WERI-Rb-1 (cell line): ENCODE results near the gene CENPH.

Experiments
- DNase-seq: peaks from one replicate; pipeline ENCODE4 v3.0.0-alpha.2; 2020
- H3K27ac ChIP-seq: fragments of 250-450 bp; sonication (Bioruptor Pico); 2 replicates; pipeline ENCODE4 v1.5.1; 2020; ENCODE audit warnings: mild to moderate bottlenecking, moderate library complexity
- H3K27me3 ChIP-seq: fragments of 250-450 bp; sonication (Bioruptor Pico); 2 replicates; pipeline ENCODE4 v1.5.1; 2021; ENCODE audit warnings: mild to moderate bottlenecking, low read depth, moderate library complexity; ENCODE audit not compliant: insufficient read depth, severe bottlenecking
- H3K36me3 ChIP-seq: fragments of 250-450 bp; sonication (Bioruptor Pico); 2 replicates; pipeline ENCODE4 v1.5.1; 2020; ENCODE audit warnings: mild to moderate bottlenecking, moderate library complexity
- H3K4me3 ChIP-seq: 2 replicates; pipeline ENCODE4 v1.5.1; 2011; ENCODE audit warnings: low read depth, mild to moderate bottlenecking, control low read depth, low read length
- H3K9me3 ChIP-seq: fragments of 250-450 bp; sonication (Bioruptor Pico); 2 replicates; pipeline ENCODE4 v1.5.1; 2021; ENCODE audit warnings: mild to moderate bottlenecking, moderate library complexity; ENCODE audit not compliant: severe bottlenecking
- CTCF ChIP-seq: IDR thresholded peaks from 2 replicates; pipeline ENCODE4 v1.5.1; 2011; ENCODE audit warnings: low read depth, mild to moderate bottlenecking, control low read depth, inconsistent platforms, low read length

The CENPH gene

DNA sequence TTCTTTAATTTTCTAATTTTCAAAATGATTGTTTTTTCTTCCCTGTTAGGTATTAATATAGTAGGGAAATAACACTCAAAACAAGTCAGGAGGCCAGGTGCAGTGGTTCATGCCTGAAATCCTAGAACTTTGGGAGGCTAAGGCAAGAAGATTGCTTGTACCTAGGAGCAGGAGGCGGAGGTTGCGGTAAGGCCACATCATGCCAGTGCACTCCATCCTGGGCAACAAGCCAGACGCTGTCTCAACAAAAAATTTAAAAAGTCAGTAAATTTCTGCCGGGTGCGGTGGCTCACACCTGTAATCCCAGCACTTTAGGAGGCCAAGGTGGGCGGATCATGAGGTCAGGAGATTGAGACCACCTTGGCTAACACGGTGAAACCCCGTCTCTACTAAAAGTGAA is 35.1 kb downstream of the CENPH start:
- peaks cover 10% of the 10 kb centered on the region for H3K36me3 ChIP-seq
- no peaks in the 10 kb centered on the region for H3K27me3 ChIP-seq
- TF ChIP-seq CTCF: no peak
- no peak for DNase-seq
- no peak overlapping the region for H3K4me3 ChIP-seq
- no peak overlapping the region for H3K27ac ChIP-seq
- no peaks in the 10 kb centered on the region for H3K9me3 ChIP-seq

- no peak overlapping the region for H3K4me3 ChIP-seq
- TF ChIP-seq CTCF: no peak
- H3K9me3 ChIP-seq: no peaks in the 10 kb centered on the region
- H3K27me3 ChIP-seq: no peaks in the 10 kb centered on the region
- H3K36me3 ChIP-seq: peaks cover 15% of the 10 kb centered on the region
- H3K27ac ChIP-seq: no peak overlapping the region
- no peak for DNase-seq
These were observed 36.5 kb downstream of the CENPH start for GRCh38 chr5:69225860-69226259.

DNA sequence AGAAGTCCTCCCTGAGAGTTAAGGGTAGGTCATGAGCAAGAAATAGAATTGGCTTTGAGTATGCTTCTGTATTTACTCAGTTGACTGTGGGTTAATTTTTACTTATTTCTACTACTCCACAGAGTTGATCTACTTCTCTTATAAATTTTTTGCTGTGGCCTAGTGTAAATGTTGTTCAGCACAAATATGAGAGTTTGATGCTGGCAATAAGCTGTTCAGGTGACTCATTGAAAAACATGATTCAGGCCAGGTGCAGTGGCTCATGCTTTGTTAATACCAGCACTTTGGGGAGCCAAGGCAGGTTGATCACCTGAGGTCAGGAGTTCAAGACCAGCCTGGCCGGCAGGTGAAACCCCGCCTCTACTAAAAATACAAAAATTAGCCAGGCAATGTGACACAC is 40.8 kb downstream of the CENPH start:
- TF ChIP-seq CTCF: no peak
- H3K4me3 ChIP-seq: no peak overlapping the region
- no peaks in the 10 kb centered on the region for H3K27me3 ChIP-seq
- peaks cover 11% of the 10 kb centered on the region for H3K36me3 ChIP-seq
- DNase-seq: no peak
- H3K9me3 ChIP-seq: no peaks in the 10 kb centered on the region
- H3K27ac ChIP-seq: no peak overlapping the region

DNA sequence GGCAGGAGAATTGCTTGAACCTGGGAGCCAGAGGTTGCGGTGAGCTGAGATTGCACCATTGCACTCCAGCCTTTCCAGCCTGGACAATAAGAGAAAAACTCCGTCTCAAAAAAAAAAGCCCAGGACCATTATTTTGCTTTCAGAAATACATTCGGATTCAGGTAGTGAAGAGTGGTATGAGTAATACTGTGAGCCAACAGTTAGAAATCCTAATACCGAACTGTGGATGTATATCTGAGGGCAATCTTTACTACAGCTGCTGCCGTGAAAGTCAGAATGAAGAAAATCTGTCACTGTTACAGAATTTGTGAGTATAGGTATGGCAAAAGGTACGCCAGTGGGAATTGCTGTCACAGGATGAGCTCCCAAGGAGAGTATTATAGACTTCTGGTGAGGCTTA is 41.9 kb downstream of the CENPH start:
- Histone ChIP-seq H3K9me3 (no peaks in the 10 kb centered on the region), H3K27ac (no peak overlapping the region), H3K27me3 (no peaks in the 10 kb centered on the region), H3K36me3 (peaks cover 11% of the 10 kb centered on the region), H3K4me3 (no peak overlapping the region)
- TF ChIP-seq CTCF: no peak
- DNase-seq: no peak

GRCh38 chr5:69231851-69232250 is 42.5 kb downstream of the CENPH start:
- no peak for DNase-seq
- H3K27me3 ChIP-seq: no peaks in the 10 kb centered on the region

More at GRCh38 chr5:69231851-69232250, 42.5 kb downstream of the CENPH start:
- Histone ChIP-seq H3K4me3 (no peak overlapping the region), H3K36me3 (peaks cover 11% of the 10 kb centered on the region), H3K9me3 (no peaks in the 10 kb centered on the region), H3K27ac (no peak overlapping the region)
- TF ChIP-seq CTCF: no peak
